Mucosa of descending colon (tissue), 3 donors: Measurements from ENCODE around the gene C4B. TPM values are rescaled to one million over a fixed set of nuclear protein-coding genes. Genes with fewer than 3 reads are reported as not detected.
"Not testable (repeated sequence)": the region's sequence is repeated elsewhere in the genome, so short reads cannot be mapped to it uniquely, and the experiment has no call there.

Experiments used
- ATAC-seq: fragments of 200-7000 bp; cut with Tn5 transposase; one replicate; pipeline ENCODE4 v1.9.1; 2020; ENCODE audit warnings: mild to moderate bottlenecking, moderate library complexity
- DNase-seq, 3 donors: peaks; one replicate each; pipeline ENCODE4 v3.0.0-alpha.2; 2020
- H3K36me3 ChIP-seq: fragments of 200-600 bp; one replicate; pipeline ENCODE4 v1.8.0; 2021; ENCODE audit warnings: low read depth, mild to moderate bottlenecking
- H3K4me1 ChIP-seq: fragments of 200-600 bp; one replicate; pipeline ENCODE4 v1.8.0; 2021; ENCODE audit warnings: low read depth, mild to moderate bottlenecking
- H3K4me3 ChIP-seq: fragments of 200-600 bp; one replicate; pipeline ENCODE4 v1.8.0; 2021; ENCODE audit warnings: mild to moderate bottlenecking
- H3K9me3 ChIP-seq: fragments of 200-600 bp; one replicate; pipeline ENCODE4 v1.8.0; 2021; ENCODE audit warnings: mild to moderate bottlenecking
- CTCF ChIP-seq: fragments of 200-600 bp; IDR thresholded peaks from one replicate; pipeline ENCODE4 v1.8.0; 2022; ENCODE audit warnings: antibody characterized with exemption, mild to moderate bottlenecking
- intact Hi-C, 2 donors: fragments of 100-400 bp; cut with DNase I in 1 of 2; cut with micrococcal nuclease in 1 of 2; formaldehyde crosslinking; loops; one replicate each; pipeline versions ENCODE4 v1.11.0 to v1.11.1; 2022; cut with DNase I, micrococcal nuclease
- total RNA-seq, 3 donors: library from RNA; stranded (reverse); fragmentation: NEBNext Ultra II Directional in 2 of 3; extraction: Animal tissue kit (Norgen Biotek cat#: 25700) in 2 of 3; gene quantifications; one replicate each; pipeline versions ENCODE4 v1.2.1 to v1.2.4, GENCODE V29; 2021 to 2023
- donor health status: DM: no; HTN: no; CAD: no; lungs with moderate emphysema.
- donor health status: DM: no; HTN: no; CAD: no.
- donor health status: DM: no; HTN: yes; CAD: no.

Gene C4B
- total RNA-seq, 3 donors from 2014 or later: 9.2 to 175 (median 51.0) TPM

- intact Hi-C loops: no loop called here
- no peak for ATAC-seq
Observed at GRCh38 chr6:32050562-32050961, 36.0 kb downstream of the C4B start.

GRCh38 chr6:32052626-32053025, 38.0 kb downstream of the C4B start:
- H3K4me3 ChIP-seq, H3K4me1 ChIP-seq, intact Hi-C loops, H3K36me3 ChIP-seq, H3K9me3 ChIP-seq, DNase-seq, ATAC-seq: not testable (repeated sequence)

More at GRCh38 chr6:32050562-32050961, 36.0 kb downstream of the C4B start:
- Histone ChIP-seq H3K9me3 (no peaks in the 10 kb centered on the region), H3K4me1 (peaks cover 3% of the 10 kb centered on the region), H3K4me3 (no peak overlapping the region), H3K36me3 (no peaks in the 10 kb centered on the region)
- no peak for TF ChIP-seq CTCF
- no peak for DNase-seq

GRCh38 chr6:32053314-32053713, 38.7 kb downstream of the C4B start:
- H3K36me3 ChIP-seq, ATAC-seq, H3K9me3 ChIP-seq, H3K4me1 ChIP-seq, H3K4me3 ChIP-seq, DNase-seq, intact Hi-C loops: not testable (repeated sequence)

GRCh38 chr6:32055756-32056155, 41.2 kb downstream of the C4B start:
- DNase-seq, H3K4me1 ChIP-seq, H3K9me3 ChIP-seq, ATAC-seq, H3K4me3 ChIP-seq, H3K36me3 ChIP-seq, intact Hi-C loops: not testable (repeated sequence)

GRCh38 chr6:32056254-32056653, 41.7 kb downstream of the C4B start:
- no peaks in the 10 kb centered on the region for H3K9me3 ChIP-seq
- H3K36me3 ChIP-seq: no peaks in the 10 kb centered on the region
- H3K4me1 ChIP-seq: no peaks in the 10 kb centered on the region
- ATAC-seq: no peak
- no peak for DNase-seq
- no peak overlapping the region for H3K4me3 ChIP-seq
- intact Hi-C loops: no loop called here
- TF ChIP-seq CTCF: no peak

GRCh38 chr6:32057966-32058365, 43.4 kb downstream of the C4B start:
- no peak overlapping the region for H3K4me3 ChIP-seq
- no peaks in the 10 kb centered on the region for H3K36me3 ChIP-seq
- intact Hi-C loops: no loop called here
- no peak for ATAC-seq
- H3K9me3 ChIP-seq: no peaks in the 10 kb centered on the region
- TF ChIP-seq CTCF: no peak
- no peak for DNase-seq
- H3K4me1 ChIP-seq: no peaks in the 10 kb centered on the region

- H3K4me1 ChIP-seq: no peaks in the 10 kb centered on the region
- no peak overlapping the region for H3K4me3 ChIP-seq
- H3K9me3 ChIP-seq: no peaks in the 10 kb centered on the region
- TF ChIP-seq CTCF: no peak
- H3K36me3 ChIP-seq: no peaks in the 10 kb centered on the region
- DNase-seq (no peak), ATAC-seq (no peak)
- intact Hi-C loops: no loop called here
Observed at GRCh38 chr6:32058511-32058963, 43.9 kb downstream of the C4B start.
